Endodermal cell (in vitro differentiated cells): ENCODE results near the gene TRIO. TPM values are rescaled to one million over a fixed set of nuclear protein-coding genes. Genes with fewer than 3 reads are reported as not detected.

Experiments used
- DNase-seq: peaks from one replicate; pipeline ENCODE4 v3.0.0-alpha.2; 2017
- H3K27ac ChIP-seq: 2 replicates; pipeline ENCODE4 v1.5.1; 2013; ENCODE audit warnings: mild to moderate bottlenecking, low read depth, low read length, moderate library complexity
- H3K27me3 ChIP-seq: 2 replicates; pipeline ENCODE4 v1.6.1; 2013; ENCODE audit warnings: mild to moderate bottlenecking, low read length, moderate library complexity; ENCODE audit not compliant: insufficient read depth, control insufficient read depth, poor library complexity, severe bottlenecking
- H3K36me3 ChIP-seq: 2 replicates; pipeline ENCODE4 v1.7.0; 2013; ENCODE audit warnings: mild to moderate bottlenecking, low read length, moderate library complexity; ENCODE audit not compliant: control insufficient read depth, insufficient read depth
- H3K4me1 ChIP-seq: one replicate; pipeline ENCODE4 v1.7.0; 2013; ENCODE audit warnings: low read length; ENCODE audit not compliant: control insufficient read depth, insufficient read depth
- H3K4me3 ChIP-seq: 2 replicates; pipeline ENCODE4 v1.5.1; 2013; ENCODE audit warnings: mild to moderate bottlenecking, low read length, moderate library complexity
- H3K9ac ChIP-seq: 2 replicates; pipeline ENCODE4 v1.6.1; 2013; ENCODE audit warnings: mild to moderate bottlenecking, low read length, moderate library complexity; ENCODE audit not compliant: poor library complexity, severe bottlenecking; ENCODE audit errors: extremely low read depth
- H3K9me3 ChIP-seq: 2 replicates; pipeline ENCODE4 v1.6.1; 2013; ENCODE audit warnings: mild to moderate bottlenecking, low read length, moderate library complexity; ENCODE audit not compliant: control insufficient read depth
- H3K27ac Mint-ChIP-seq: 2 replicates; pipeline ENCODE4 v1.8.0; 2020; ENCODE audit warnings: mixed read lengths
- H3K27me3 Mint-ChIP-seq: 2 replicates; pipeline ENCODE4 v1.8.0; 2021; ENCODE audit warnings: mild to moderate bottlenecking, mixed read lengths; ENCODE audit not compliant: insufficient read depth
- H3K36me3 Mint-ChIP-seq: 2 replicates; pipeline ENCODE4 v1.8.0; 2020; ENCODE audit warnings: low read depth, mixed read lengths
- H3K4me1 Mint-ChIP-seq: 2 replicates; pipeline ENCODE4 v1.8.0; 2020; ENCODE audit warnings: mixed read lengths
- H3K4me3 Mint-ChIP-seq: 2 replicates; pipeline ENCODE4 v1.8.0; 2020; ENCODE audit warnings: mild to moderate bottlenecking, moderate library complexity, mixed read lengths
- H3K9me3 Mint-ChIP-seq: 2 replicates; pipeline ENCODE4 v1.8.0; 2020; ENCODE audit warnings: mild to moderate bottlenecking, mixed read lengths
- CTCF ChIP-seq: fragments of 200-600 bp; sonication (generic); conservative IDR thresholded peaks from 2 replicates; pipeline ENCODE4 v1.5.0; 2021; ENCODE audit warnings: antibody characterized with exemption, mild to moderate bottlenecking
- WGBS, 2 experiments: methylation state at CpG; one replicate each; pipeline versions ENCODE4 v1.1.5 to v1.1.7; 2013; ENCODE audit warnings: missing lambda C conversion rate in 2 of 2, mixed read lengths in 1 of 2; ENCODE audit not compliant: insufficient coverage in 1 of 2, insufficient read length in 1 of 2; 5-methylcytosine and 5-hydroxymethylcytosine counted together
- total RNA-seq, 2 donors: library from RNA; stranded (reverse); fragmentation: NEBNext Ultra II Directional in 1 of 2; extraction: Animal tissue kit (Norgen Biotek cat#: 25700) in 1 of 2; gene quantifications; 2 replicates in 1 of 2; 3 replicates in 1 of 2; pipeline ENCODE4 v1.2.1, GENCODE V29; 2021

The TRIO gene
- total RNA-seq, 2 donors from 2014 or later, result 88.3 to 109 TPM

GRCh38 chr5:14394365-14394764 lies 251.2 kb downstream of the TRIO start:
- peaks cover 50% of the 10 kb centered on the region for H3K36me3 Mint-ChIP-seq
- 96 to 98% methylated on average over 4 to 7 of the region's 7 CpGs for WGBS, 2 experiments
- H3K4me1 ChIP-seq, result no peaks in the 10 kb centered on the region
- TF ChIP-seq CTCF, result no peak
- no peak overlapping the region for H3K27ac ChIP-seq
- no peak overlapping the region for H3K4me3 ChIP-seq
- H3K4me1 Mint-ChIP-seq, result no peaks in the 10 kb centered on the region
- no peak overlapping the region for H3K4me3 Mint-ChIP-seq
- peaks cover 5% of the 10 kb centered on the region for H3K9me3 Mint-ChIP-seq
- no peak overlapping the region for H3K27ac Mint-ChIP-seq
- DNase-seq, result no peak
- peaks cover 9% of the 10 kb centered on the region for H3K9me3 ChIP-seq
- peaks cover 67% of the 10 kb centered on the region for H3K36me3 ChIP-seq
- no peak overlapping the region for H3K9ac ChIP-seq
- H3K27me3 Mint-ChIP-seq, result no peaks in the 10 kb centered on the region
- H3K27me3 ChIP-seq, result no peaks in the 10 kb centered on the region

DNA sequence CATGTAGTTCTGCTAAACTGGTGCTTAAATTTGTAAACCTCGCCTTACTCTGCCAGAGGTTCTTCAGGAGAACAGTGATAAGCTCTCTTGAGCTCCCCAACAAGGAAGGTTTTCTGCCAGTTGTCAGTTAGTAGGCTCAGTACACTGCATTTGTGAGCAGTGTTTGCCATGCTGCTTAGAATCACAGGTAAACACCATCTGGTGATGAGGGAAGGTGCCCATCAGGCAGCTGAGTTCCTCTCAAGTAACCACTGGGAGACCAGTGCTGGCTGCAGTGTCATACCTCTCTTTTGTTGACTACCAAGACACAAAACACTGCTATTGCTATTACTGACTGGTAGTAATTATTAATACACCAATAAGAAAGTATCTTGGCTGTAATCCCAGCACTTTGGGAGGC lies 252.3 kb downstream of the TRIO start:
- Mint-ChIP-seq H3K4me3 (no peak overlapping the region), H3K36me3 (peaks cover 51% of the 10 kb centered on the region), H3K4me1 (peaks cover 3% of the 10 kb centered on the region), H3K27ac (no peak overlapping the region), H3K9me3 (peaks cover 5% of the 10 kb centered on the region), H3K27me3 (no peaks in the 10 kb centered on the region)
- H3K36me3 ChIP-seq, result peaks cover 66% of the 10 kb centered on the region
- no peak overlapping the region for H3K27ac ChIP-seq
- no peak overlapping the region for H3K9ac ChIP-seq
- no peak overlapping the region for H3K4me3 ChIP-seq
- peaks cover 9% of the 10 kb centered on the region for H3K9me3 ChIP-seq
- no peak for DNase-seq
- TF ChIP-seq CTCF, result no peak
- WGBS, 2 experiments, result 89 to 94% methylated on average over 1 of the region's 1 CpG
- no peaks in the 10 kb centered on the region for H3K27me3 ChIP-seq
- H3K4me1 ChIP-seq, result no peaks in the 10 kb centered on the region

DNA sequence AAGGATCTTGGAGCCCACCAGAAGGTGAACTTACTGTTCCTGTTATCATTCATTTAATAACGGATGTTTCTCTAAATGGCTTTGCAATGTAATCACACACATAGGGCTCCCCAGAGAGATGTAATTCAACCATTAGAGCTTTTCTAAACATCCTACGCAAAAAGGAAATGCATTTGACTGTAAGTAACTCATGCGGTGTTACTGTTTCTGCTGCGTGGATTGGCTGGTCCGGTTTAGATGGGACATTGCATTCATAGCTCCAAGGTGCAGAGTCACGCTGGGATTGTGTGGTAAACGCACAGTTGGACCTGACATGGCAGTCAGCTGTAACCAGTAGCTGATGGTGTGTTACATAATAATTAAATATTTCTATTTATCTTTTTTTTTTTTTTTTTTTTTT lies 252.9 kb downstream of the TRIO start:
- peaks cover 9% of the 10 kb centered on the region for H3K9me3 ChIP-seq
- H3K36me3 ChIP-seq, result peaks cover 66% of the 10 kb centered on the region
- no peaks in the 10 kb centered on the region for H3K4me1 ChIP-seq
- 96 to 100% methylated on average over 6 to 7 of the region's 7 CpGs for WGBS, 2 experiments
- H3K4me3 ChIP-seq, result no peak overlapping the region
- DNase-seq, result no peak
- H3K9ac ChIP-seq, result no peak overlapping the region
- Mint-ChIP-seq H3K9me3 (peaks cover 5% of the 10 kb centered on the region), H3K36me3 (peaks cover 50% of the 10 kb centered on the region), H3K4me1 (peaks cover 3% of the 10 kb centered on the region), H3K27me3 (no peaks in the 10 kb centered on the region), H3K4me3 (no peak overlapping the region), H3K27ac (no peak overlapping the region)
- H3K27me3 ChIP-seq, result no peaks in the 10 kb centered on the region
- H3K27ac ChIP-seq, result no peak overlapping the region
- no peak for TF ChIP-seq CTCF
